Measurements from ENCODE around the gene MAP2K6.

DNA sequence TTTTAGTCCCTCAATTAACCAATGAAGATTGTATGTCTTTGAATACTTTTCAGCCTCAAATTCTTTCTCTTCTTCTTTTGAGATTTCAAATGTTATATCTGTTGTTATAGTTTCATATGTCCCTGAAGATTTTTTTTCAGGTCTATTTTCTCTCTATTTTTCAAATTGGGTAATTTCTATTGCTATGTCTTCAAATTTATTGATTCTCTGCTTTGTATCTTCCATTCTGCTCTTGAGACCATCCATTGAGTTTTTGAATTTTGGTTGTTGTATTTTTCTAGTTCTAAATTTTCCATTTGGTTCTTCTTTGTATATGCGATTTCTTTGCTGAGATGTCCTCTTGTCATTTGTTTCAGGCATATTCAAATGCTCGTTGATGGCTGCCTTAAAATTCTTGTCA, 26.7 kb downstream of the MAP2K6 start:
- TF ChIP-seq, protein P1, sequence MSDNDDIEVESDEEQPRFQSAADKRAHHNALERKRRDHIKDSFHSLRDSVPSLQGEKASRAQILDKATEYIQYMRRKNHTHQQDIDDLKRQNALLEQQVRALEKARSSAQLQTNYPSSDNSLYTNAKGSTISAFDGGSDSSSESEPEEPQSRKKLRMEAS (CRISPR knock-in tag; IDR thresholded peaks at IDR 0.05) = no peak
- TF ChIP-seq NFYB (CRISPR knock-in tag; conservative IDR thresholded peaks at IDR 0.05; ENCODE audit: low read depth) = no peak
- TF ChIP-seq, protein P2, sequence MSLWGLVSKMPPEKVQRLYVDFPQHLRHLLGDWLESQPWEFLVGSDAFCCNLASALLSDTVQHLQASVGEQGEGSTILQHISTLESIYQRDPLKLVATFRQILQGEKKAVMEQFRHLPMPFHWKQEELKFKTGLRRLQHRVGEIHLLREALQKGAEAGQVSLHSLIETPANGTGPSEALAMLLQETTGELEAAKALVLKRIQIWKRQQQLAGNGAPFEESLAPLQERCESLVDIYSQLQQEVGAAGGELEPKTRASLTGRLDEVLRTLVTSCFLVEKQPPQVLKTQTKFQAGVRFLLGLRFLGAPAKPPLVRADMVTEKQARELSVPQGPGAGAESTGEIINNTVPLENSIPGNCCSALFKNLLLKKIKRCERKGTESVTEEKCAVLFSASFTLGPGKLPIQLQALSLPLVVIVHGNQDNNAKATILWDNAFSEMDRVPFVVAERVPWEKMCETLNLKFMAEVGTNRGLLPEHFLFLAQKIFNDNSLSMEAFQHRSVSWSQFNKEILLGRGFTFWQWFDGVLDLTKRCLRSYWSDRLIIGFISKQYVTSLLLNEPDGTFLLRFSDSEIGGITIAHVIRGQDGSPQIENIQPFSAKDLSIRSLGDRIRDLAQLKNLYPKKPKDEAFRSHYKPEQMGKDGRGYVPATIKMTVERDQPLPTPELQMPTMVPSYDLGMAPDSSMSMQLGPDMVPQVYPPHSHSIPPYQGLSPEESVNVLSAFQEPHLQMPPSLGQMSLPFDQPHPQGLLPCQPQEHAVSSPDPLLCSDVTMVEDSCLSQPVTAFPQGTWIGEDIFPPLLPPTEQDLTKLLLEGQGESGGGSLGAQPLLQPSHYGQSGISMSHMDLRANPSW (CRISPR knock-in tag; conservative IDR thresholded peaks at IDR 0.05; ENCODE audit: low read depth) = no peak
- TF ChIP-seq, protein P3, sequence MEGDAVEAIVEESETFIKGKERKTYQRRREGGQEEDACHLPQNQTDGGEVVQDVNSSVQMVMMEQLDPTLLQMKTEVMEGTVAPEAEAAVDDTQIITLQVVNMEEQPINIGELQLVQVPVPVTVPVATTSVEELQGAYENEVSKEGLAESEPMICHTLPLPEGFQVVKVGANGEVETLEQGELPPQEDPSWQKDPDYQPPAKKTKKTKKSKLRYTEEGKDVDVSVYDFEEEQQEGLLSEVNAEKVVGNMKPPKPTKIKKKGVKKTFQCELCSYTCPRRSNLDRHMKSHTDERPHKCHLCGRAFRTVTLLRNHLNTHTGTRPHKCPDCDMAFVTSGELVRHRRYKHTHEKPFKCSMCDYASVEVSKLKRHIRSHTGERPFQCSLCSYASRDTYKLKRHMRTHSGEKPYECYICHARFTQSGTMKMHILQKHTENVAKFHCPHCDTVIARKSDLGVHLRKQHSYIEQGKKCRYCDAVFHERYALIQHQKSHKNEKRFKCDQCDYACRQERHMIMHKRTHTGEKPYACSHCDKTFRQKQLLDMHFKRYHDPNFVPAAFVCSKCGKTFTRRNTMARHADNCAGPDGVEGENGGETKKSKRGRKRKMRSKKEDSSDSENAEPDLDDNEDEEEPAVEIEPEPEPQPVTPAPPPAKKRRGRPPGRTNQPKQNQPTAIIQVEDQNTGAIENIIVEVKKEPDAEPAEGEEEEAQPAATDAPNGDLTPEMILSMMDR (IDR thresholded peaks at IDR 0.05) = no peak
- TF ChIP-seq, protein P4, sequence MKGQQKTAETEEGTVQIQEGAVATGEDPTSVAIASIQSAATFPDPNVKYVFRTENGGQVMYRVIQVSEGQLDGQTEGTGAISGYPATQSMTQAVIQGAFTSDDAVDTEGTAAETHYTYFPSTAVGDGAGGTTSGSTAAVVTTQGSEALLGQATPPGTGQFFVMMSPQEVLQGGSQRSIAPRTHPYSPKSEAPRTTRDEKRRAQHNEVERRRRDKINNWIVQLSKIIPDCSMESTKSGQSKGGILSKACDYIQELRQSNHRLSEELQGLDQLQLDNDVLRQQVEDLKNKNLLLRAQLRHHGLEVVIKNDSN (CRISPR knock-in tag; IDR thresholded peaks at IDR 0.05) = no peak
